ENCODE results near the gene SCMH1.
"Not testable (repeated sequence)": the region's sequence is repeated elsewhere in the genome, so short reads cannot be mapped to it uniquely, and the experiment has no call there.

The SCMH1 gene

DNA sequence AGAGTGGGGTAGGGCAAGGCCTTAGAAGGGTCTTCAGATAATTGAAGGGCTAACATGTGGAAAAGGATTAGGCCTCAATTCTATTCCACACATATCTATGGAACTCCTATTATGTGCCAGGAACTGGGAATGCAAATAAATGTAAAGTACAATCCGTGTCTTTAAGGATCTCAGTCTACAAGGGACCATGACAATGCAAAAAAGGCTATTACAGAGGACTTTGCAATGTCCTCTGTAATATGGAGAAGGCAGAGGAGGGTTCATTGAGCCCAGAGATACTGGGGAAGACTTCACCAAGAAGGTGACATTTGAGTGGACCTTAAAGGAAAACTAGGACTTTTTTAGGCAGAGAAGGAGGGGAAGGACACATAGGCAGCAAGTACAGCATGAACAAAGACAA, 4.5 kb upstream of the SCMH1 start:
- DNase-seq = no peak

DNA sequence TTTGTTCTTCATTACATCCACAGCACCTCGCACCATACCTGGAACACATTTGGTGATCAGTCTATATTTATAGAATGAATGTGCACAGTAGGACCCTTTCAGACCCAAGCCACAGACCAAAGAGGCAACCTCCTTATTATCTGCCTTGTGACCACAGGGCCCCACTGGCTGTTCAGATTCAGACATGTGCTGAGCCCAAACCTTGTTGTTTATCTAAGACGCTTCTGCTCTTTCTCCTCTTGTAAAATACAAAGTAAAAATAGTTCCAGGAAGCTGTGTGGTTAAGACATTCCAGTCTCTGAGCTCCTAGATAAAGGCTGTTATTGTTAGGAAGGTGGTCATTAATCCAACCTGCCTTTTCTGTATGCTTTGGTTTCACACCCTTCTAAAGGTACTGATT, 3.6 kb upstream of the SCMH1 start:
- DNase-seq = no peak

DNA sequence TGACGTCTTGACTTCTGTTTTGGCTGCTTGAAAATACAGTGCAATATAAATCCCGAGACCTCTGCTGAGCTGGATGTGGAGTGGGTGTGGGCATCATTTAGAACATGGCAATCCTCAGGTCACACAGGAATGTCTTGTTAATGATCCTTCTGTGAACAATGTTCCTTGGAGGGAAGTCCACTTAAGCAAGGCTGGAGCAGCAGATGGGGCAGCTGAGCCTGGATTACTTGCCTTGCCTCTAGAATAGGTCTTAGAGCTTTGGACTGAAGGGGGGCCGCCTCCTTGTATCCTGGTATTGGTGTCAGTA, 926 bp upstream of the SCMH1 start:
- DNase-seq = no peak

DNA sequence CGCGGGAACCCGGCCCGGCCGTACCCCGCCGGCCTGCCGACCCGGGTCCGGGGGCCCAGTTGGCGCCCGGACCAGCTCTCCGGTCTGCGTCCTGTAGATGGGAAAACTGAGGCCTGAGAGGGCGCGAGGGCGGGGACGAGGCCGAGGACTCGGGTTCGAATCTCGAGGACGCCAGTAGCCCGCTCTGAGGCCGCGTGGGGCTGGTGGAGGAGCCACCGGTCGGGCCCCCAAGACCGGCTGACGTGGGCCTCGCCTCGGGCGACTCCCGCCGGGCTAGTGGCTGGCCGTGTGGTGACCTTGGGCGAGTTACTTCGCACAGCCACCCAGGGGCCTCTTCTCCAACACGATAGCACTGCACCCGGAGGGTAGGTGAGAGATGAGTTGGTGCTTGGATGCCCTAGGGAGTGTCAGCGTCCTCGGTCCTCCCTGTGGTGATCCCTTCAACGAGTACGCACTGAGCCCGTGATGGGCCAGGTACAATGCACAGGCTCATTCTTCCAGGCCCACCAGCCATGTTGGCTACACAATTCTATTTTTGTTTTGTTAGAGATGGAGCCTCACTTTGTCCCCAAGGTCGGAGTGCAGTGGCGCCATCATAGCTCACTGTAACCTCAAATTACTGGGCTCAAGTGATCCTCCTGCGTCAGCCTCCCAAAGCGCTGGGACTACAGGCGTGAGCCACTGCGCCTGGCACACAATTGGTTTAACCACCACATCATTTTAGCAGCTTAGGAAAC, 404 bp upstream of the SCMH1 start:
- peak; percentile 22 for DNase-seq

GRCh38 chr1:41241354-41241748, 755 bp downstream of the SCMH1 start:
- DNase-seq = no peak

- DNase-seq = no peak
Measured at GRCh38 chr1:41240781-41241353, 1.2 kb downstream of the SCMH1 start.

DNA sequence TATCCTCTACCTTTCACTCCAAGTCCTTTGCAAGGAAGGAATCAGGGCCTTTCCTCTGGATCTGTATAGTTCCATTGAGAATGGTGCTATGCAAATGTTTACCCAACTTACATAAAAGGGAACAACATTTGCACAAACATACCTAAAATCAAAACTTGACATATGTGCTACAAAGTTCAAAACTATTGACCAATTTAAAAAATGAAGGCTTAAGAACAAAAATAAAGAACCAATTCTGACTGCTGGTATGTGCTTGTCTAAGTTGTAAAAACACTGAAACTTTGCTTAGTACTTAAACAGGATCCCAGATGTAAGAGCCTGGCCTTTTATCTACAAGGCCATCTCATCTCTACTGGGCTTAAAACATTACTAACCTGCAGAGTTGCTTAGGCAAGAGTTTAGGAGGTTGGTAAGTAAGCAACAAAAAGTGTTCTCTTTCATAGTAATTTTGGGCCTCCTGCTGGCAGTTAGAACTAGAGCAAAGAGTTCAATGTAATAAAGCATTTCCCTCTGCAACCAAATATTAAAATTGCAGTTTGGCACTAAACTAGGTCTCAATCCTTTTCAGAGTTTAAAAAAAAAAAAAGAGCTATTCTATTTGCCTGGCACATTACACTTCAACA, 2.0 kb downstream of the SCMH1 start:
- DNase-seq = no peak

DNA sequence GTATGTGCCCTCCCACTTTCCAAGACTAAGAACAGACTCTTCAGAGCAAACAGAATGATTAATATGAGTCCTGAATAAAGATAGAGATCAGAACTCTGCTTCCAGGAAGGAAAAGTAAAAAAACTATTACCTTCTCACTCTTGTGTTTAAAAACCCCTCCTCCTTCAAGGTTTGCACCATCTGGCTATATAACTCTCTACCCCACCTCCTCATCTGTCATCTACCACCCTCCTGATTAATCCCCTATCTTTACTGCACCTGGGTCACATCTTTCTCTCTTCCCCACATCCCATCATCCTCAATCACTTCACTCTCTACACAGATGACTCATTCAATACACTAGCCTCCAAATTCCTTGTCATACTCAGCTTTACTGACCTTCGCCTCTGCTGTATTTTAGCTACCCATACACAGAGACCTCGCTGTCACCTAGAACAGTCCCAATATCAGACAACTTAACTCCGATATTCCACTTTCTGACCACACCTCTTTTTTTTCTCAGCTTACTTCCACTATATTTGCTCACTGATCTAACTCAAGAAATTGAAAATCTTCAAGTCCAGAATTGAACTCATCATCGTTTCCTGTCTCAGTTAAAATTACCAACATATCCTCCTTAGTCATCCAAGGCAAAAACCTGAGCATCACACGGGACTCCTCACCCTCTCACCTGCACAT, 3.7 kb downstream of the SCMH1 start:
- DNase-seq = no peak

DNA sequence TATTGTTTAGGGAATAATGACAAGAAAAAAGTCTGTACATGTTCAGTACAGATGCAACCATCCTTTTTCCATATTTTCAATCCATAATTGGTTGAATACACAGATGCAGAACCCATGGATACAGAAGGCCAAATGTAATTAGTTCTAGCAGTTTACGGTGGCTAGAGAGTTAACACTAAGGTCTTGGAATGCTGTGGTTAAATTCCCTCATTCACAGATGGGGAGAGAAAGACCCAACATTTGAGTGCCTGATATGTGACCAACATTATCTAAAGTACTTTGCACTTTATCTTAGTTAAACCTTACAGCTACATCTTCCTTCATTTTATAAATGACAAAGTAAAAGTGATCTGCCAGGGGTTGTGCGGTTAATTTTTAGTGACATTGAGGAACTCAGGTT, 5.3 kb downstream of the SCMH1 start:
- DNase-seq = no peak

DNA sequence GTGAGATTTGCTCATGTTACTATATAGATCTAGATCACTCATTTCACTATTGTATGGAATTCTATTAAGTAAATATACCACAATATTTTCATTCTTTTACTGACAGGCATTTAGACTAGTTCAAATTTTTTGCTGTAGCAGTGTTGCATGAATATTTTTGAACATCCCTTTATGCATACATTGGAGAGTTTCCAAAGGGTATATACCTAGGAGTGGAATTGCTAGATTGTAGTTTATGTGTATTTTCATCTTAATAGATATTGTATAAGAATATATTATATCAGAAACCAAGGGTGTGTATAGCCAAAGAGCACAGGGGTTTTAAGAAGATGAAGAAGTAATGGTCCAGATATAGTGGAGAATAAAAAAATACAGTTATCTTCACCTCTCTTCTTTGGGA, 6.2 kb downstream of the SCMH1 start:
- no peak for DNase-seq

GRCh38 chr1:41233708-41234107, 8.4 kb downstream of the SCMH1 start:
- no peak for DNase-seq

GRCh38 chr1:41232305-41232704, 9.8 kb downstream of the SCMH1 start:
- DNase-seq = no peak

- no peak for DNase-seq
Measured at GRCh38 chr1:41230656-41231055, 11.4 kb downstream of the SCMH1 start.

DNA sequence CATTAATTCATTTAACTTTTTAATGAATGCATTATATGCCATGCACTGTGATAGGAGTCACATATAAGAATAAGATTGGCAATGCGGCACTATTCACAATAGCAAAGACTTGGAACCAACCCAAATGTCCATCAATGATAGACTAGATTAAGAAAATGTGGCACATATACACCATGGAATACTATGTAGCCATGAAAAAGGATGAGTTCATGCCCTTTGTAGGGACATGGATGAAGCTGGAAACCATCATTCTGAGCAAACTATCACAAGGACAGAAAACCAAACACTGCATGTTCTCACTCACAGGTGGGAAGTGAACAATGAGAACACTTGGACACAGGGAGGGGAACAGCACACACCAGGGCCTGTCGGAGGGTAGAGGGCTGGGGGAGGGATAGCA, 12.9 kb downstream of the SCMH1 start:
- DNase-seq = not testable (repeated sequence)

- no peak for DNase-seq
Measured at GRCh38 chr1:41226815-41227434, 15.2 kb downstream of the SCMH1 start.

- no peak for DNase-seq
Measured at GRCh38 chr1:41225495-41225894, 16.6 kb downstream of the SCMH1 start.

DNA sequence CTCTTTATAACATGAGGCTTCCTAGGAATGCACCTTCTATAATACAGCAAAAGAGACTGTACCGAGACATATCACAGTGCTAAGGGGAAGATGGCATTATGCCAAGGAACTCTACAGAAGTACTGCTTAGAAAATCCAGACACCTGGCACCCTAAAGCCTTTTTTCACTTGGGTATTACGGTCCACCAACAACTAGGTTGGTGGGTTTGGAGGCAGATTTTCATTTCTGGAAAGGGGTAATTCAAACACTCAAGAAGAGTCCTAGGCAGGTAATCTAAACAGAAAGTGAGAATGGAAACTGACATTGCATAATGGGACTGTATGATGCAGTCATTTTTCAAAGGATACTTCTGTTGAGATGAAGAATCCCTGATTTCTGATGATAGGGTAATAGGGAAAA, 19.6 kb downstream of the SCMH1 start:
- no peak for DNase-seq

DNA sequence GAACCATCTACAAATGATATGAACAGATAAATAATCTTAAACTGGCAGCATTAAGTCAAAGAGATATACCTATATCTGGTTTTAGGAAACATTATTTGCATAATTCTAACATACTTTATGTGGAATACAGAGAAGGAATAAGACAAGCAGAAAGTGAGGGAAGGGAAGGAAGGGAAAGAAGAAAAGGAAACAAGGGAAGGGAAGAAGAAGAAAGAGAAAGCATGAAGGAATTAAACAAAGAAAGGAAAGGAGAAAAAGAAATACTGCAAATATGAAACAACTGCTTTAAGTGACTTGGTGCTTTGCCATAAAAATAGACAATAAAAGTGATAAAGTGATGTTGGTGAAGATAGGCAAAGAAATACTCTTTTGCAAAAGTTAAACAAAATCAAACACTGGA, 20.1 kb downstream of the SCMH1 start:
- DNase-seq = no peak

GRCh38 chr1:41218152-41218551, 24.0 kb downstream of the SCMH1 start:
- DNase-seq = no peak

- no peak for DNase-seq
Measured at GRCh38 chr1:41217441-41217840, 24.7 kb downstream of the SCMH1 start.

- no peak for DNase-seq
Measured at GRCh38 chr1:41215623-41216022, 26.5 kb downstream of the SCMH1 start.

DNA sequence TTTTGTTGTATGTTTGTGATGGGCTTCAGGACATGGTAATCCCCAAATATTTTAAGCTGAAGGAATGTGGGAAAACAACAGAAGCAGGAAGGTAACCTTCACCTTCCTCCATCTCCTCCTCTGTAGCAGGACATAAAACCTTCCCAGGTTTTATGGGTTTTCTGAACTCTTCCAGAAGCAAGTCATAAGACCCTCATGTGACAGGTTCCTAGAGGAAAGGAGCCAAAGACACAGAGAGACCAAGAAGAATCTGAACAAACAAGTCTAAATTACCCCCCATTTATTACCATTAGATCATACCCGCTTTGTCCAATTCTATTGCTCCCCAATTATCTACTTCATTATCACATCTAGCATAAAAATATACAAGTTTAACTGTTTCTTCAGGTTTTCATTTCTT, 28.8 kb downstream of the SCMH1 start:
- DNase-seq = no peak

- not testable (repeated sequence) for DNase-seq
Measured at GRCh38 chr1:41211608-41212007, 30.5 kb downstream of the SCMH1 start.

DNA sequence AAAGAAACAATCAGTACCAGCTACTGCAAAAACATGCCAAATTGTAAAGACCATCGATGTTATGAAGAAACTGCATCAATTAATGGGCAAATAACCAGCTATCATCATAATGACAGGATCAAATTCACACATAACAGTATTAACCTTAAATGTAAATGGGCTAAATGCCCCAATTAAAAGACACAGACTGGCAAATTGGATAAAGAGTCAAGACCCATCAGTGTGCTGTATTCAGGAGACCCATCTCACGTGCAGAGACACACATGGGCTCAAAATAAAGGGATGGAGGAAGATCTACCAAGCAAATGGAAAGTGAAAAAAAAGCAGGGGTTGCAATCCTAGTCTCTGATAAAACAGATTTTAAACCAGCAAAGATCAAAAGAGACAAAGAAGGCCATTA, 35.1 kb downstream of the SCMH1 start:
- not testable (repeated sequence) for DNase-seq
